ENCODE data around the gene SND1. TPM values are rescaled to one million over a fixed set of nuclear protein-coding genes. Genes with fewer than 3 reads are reported as not detected.

Gene SND1
- total and polyA plus RNA-seq, 2 of the 4 experiments (the other 2 are of a cell fraction), result 154 to 294 TPM

DNA sequence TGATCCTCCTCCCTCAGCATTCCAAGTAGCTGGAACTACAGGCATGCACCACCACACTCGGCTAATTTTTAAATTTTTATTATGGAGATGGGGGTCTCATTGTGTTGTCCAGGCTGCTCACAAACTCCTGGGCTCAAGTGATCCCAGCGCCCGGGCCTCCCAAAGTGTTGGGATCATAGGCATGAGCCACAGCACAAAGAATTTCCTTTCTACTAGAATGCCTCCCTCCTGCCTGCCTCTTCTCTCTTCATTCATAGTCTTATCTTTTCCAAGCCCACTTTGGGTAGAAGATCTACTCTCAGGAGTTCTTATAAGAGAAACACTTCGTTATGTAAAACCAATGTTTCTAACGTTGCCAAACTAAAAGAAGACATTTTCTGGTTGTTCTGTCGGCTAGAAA is 235.1 kb downstream of the SND1 start:
- no peak overlapping the region for H2AFZ ChIP-seq (replicated peaks; ENCODE audit: low read length, poor library complexity)
- H3K9me3 ChIP-seq (ENCODE audit: control insufficient read depth, insufficient read depth, low read length), result no peaks in the 10 kb centered on the region
- dilution Hi-C loops (cut with HindIII; ENCODE audit: low sequenced_read_pairs, unreplicated experiment) (no loop called here), intact Hi-C loops (cut with micrococcal nuclease) (no loop called here), in situ Hi-C loops (cut with MboI; ENCODE audit: low sequenced_read_pairs) (no loop called here)
- whole genome bisulfite sequencing, 2 experiments (ENCODE audit: extremely low coverage in 2 of 2, insufficient read length in 1 of 2), result no CpG with 5 or more reads among the region's 6 CpGs
- peaks cover 50% of the 10 kb centered on the region for H4K20me1 ChIP-seq (ENCODE audit: insufficient read depth, low read length)
- H2BK5ac ChIP-seq (ENCODE audit: low read depth, low read length, poor library complexity, severe bottlenecking), result no peak overlapping the region
- H4K8ac ChIP-seq (ENCODE audit: low read depth in 2 of 2, low read length in 2 of 2), result no peak overlapping the region
- H3K4me3 ChIP-seq (ENCODE audit: insufficient read depth, low read depth, low read length), result no peak overlapping the region
- no peak overlapping the region for H2AK9ac ChIP-seq (replicated peaks; ENCODE audit: low read depth, low read length, poor library complexity)
- no peak overlapping the region for H3K14ac ChIP-seq (replicated peaks; ENCODE audit: low read depth, low read length)
- H3K4me1 ChIP-seq (ENCODE audit: control insufficient read depth, insufficient read depth, low read length), result peaks cover 20% of the 10 kb centered on the region
- H3K9me1 ChIP-seq (ENCODE audit: insufficient read depth, low read length), result peaks cover 37% of the 10 kb centered on the region
- no peak overlapping the region for H3K27ac ChIP-seq (ENCODE audit: insufficient read depth, low read length)
- ChIA-PET POLR2A (ENCODE audit: unreplicated experiment) (no interaction called here), CTCF (interaction anchor here (0.6 kb wide), 1 partner anchor 60 kb away, joined by 5 read pairs; no protein-coding TSS in a partner anchor)
- H2BK15ac ChIP-seq (ENCODE audit: low read depth, low read length), result no peak overlapping the region
- no peak overlapping the region for H3K56ac ChIP-seq (ENCODE audit: extremely low read depth, insufficient read depth, low read length)
- H2BK20ac ChIP-seq (ENCODE audit: low read depth, low read length), result no peak overlapping the region
- ATAC-seq (ENCODE audit: low read depth) (no peak), DNase-seq (no peak)
- peaks cover 38 to 76% of the 10 kb centered on the region in 2 experiments for H3K79me1 ChIP-seq (ENCODE audit: low read depth in 1 of 2, low read length in 2 of 2)
- no peaks in the 10 kb centered on the region for H3K27me3 ChIP-seq (ENCODE audit: control insufficient read depth, insufficient read depth, low read length)
- H3K4ac ChIP-seq (ENCODE audit: low read depth, low read length), result no peak overlapping the region
- H3K9ac ChIP-seq (ENCODE audit: low read depth, low read length), result no peak overlapping the region
- TF ChIP-seq CTCF (conservative IDR thresholded peaks at IDR 0.05; ENCODE audit: low read depth, low read length) (no peak), RCOR1 (IDR thresholded peaks at IDR 0.05; ENCODE audit: insufficient replicate concordance, low read length) (no peak), NFE2L2 (IDR thresholded peaks at IDR 0.05; ENCODE audit: low read depth, low read length) (no peak), CEBPB (IDR thresholded peaks at IDR 0.05; ENCODE audit: low read depth, low read length) (no peak), FOS (IDR thresholded peaks at IDR 0.05; ENCODE audit: low read depth, low read length) (no peak), MXI1 (IDR thresholded peaks at IDR 0.05; ENCODE audit: borderline replicate concordance, low read depth, low read length) (no peak), SMC3 (IDR thresholded peaks at IDR 0.05; ENCODE audit: low read depth, low read length) (no peak), RAD21 (IDR thresholded peaks at IDR 0.05; ENCODE audit: low read length) (no peak), MAZ (IDR thresholded peaks at IDR 0.05; ENCODE audit: borderline replicate concordance, low read depth, low read length) (no peak), CHD1 (IDR thresholded peaks at IDR 0.05; ENCODE audit: low read depth, low read length) (no peak), MAFK (IDR thresholded peaks at IDR 0.05; ENCODE audit: low read depth, low read length) (no peak), POLR2A (IDR thresholded peaks at IDR 0.05; ENCODE audit: low read depth, low read length) (no peak), RFX5 (IDR thresholded peaks at IDR 0.05; ENCODE audit: low read depth, low read length) (no peak), BHLHE40 (IDR thresholded peaks at IDR 0.05; ENCODE audit: low read depth, low read length) (no peak)
- TF ChIP-seq, protein P1, sequence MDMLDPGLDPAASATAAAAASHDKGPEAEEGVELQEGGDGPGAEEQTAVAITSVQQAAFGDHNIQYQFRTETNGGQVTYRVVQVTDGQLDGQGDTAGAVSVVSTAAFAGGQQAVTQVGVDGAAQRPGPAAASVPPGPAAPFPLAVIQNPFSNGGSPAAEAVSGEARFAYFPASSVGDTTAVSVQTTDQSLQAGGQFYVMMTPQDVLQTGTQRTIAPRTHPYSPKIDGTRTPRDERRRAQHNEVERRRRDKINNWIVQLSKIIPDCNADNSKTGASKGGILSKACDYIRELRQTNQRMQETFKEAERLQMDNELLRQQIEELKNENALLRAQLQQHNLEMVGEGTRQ (IDR thresholded peaks at IDR 0.05; ENCODE audit: low read depth, low read length), result no peak
- TF ChIP-seq, protein P2, sequence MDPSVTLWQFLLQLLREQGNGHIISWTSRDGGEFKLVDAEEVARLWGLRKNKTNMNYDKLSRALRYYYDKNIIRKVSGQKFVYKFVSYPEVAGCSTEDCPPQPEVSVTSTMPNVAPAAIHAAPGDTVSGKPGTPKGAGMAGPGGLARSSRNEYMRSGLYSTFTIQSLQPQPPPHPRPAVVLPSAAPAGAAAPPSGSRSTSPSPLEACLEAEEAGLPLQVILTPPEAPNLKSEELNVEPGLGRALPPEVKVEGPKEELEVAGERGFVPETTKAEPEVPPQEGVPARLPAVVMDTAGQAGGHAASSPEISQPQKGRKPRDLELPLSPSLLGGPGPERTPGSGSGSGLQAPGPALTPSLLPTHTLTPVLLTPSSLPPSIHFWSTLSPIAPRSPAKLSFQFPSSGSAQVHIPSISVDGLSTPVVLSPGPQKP (IDR thresholded peaks at IDR 0.05; ENCODE audit: borderline replicate concordance, low read depth, low read length), result no peak
- no peak overlapping the region for H4K5ac ChIP-seq (ENCODE audit: low read depth, low read length)
- no peak overlapping the region for H2AK5ac ChIP-seq (ENCODE audit: low read depth, low read length)
- H3K4me2 ChIP-seq (ENCODE audit: low read depth, low read length), result no peak overlapping the region
- BruUV-seq (replicated peaks), result no TSS peak
- peaks cover 12% of the 10 kb centered on the region for H3K36me3 ChIP-seq (ENCODE audit: control insufficient read depth, insufficient read depth, low read length)
- H4K91ac ChIP-seq (ENCODE audit: insufficient read depth, low read depth, low read length), result no peak overlapping the region
- no peak overlapping the region for H3K18ac ChIP-seq (ENCODE audit: low read depth, low read length)
- H2BK120ac ChIP-seq (ENCODE audit: low read depth, low read length), result no peak overlapping the region
- no peak overlapping the region for H3K23ac ChIP-seq (ENCODE audit: low read depth, low read length)
